ENCODE results near the gene P3H2. TPM values are rescaled to one million over a fixed set of nuclear protein-coding genes. Genes with fewer than 3 reads are reported as not detected.

The P3H2 gene
- total RNA-seq, 1 experiment from 2014 or later: 0.76 TPM

DNA sequence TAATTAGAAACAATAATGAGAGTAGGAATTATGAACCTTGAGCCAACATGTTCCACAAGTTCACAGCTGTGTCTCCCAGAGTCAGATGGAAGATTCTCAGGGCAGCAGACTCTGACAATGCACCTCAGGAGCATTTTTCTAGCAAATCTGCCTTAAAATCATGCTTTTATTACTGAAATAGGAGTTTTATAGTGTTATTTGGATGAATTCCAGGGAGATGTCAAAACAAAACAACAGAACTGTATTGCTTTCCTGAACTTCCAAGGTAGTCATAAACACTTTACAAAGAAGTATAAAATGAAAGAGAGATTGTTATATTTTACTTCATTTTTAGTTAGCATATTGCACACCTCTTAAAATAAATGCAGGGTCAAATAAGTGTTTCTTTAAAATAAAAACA, 77.0 kb downstream of the P3H2 start:
- intact Hi-C loops (cut with micrococcal nuclease): no loop called here
- H3K27me3 ChIP-seq (ENCODE audit: insufficient read depth, low read length): no peaks in the 10 kb centered on the region
- no peak for TF ChIP-seq REST (IDR thresholded peaks at IDR 0.05; ENCODE audit: low read depth)
- no peak for TF ChIP-seq ZNF274 (IDR thresholded peaks at IDR 0.05; ENCODE audit: low read depth, low read length)
- TF ChIP-seq EGR1 (IDR thresholded peaks at IDR 0.05; ENCODE audit: low read depth): no peak
- TF ChIP-seq ZFX (IDR thresholded peaks at IDR 0.05): no peak
- TF ChIP-seq SP1 (IDR thresholded peaks at IDR 0.05; ENCODE audit: low read depth): no peak
- ChIA-PET POLR2A (no interaction called here), CTCF (no interaction called here), RAD21 (ENCODE audit: low non-redundant PET in 1 of 2, low total read pairs in 2 of 2, uncharacterized antibody in 2 of 2, unreplicated experiment in 2 of 2) (no interaction called here)
- ATAC-seq: no peak
- no peaks in the 10 kb centered on the region for H3K79me2 ChIP-seq (ENCODE audit: insufficient read depth, low read length)
- BruUV-seq (replicated peaks): no TSS peak
- H3K27ac ChIP-seq (ENCODE audit: low read depth, low read length): no peak overlapping the region
- H3K4me3 ChIP-seq (replicated peaks in 1 of 2; ENCODE audit: low read depth in 1 of 2, low read length in 2 of 2): no peak overlapping the region
- no peak overlapping the region for H3K9ac ChIP-seq (ENCODE audit: low read length)
- no peaks in the 10 kb centered on the region for H3K4me1 ChIP-seq (ENCODE audit: control insufficient read depth in 1 of 2, insufficient read depth in 2 of 2, low read length in 2 of 2)
- H4K20me1 ChIP-seq (ENCODE audit: insufficient read depth): no peaks in the 10 kb centered on the region
- no peak overlapping the region for H2AFZ ChIP-seq (ENCODE audit: low read depth, low read length, poor library complexity, severe bottlenecking)
- H3K36me3 ChIP-seq (ENCODE audit: control insufficient read depth in 1 of 2, insufficient read depth in 2 of 2, low read length in 2 of 2): no peaks in the 10 kb centered on the region
- no peaks in the 10 kb centered on the region for H3K9me3 ChIP-seq (ENCODE audit: control insufficient read depth in 1 of 2, insufficient read depth in 1 of 2, low read depth in 1 of 2, low read length in 2 of 2)
- H3K9me2 ChIP-seq (ENCODE audit: insufficient read depth): no peaks in the 10 kb centered on the region
- DNase-seq (ENCODE audit: low read depth, low spot score): no peak
- H3K4me2 ChIP-seq (ENCODE audit: low read length): no peak overlapping the region

DNA sequence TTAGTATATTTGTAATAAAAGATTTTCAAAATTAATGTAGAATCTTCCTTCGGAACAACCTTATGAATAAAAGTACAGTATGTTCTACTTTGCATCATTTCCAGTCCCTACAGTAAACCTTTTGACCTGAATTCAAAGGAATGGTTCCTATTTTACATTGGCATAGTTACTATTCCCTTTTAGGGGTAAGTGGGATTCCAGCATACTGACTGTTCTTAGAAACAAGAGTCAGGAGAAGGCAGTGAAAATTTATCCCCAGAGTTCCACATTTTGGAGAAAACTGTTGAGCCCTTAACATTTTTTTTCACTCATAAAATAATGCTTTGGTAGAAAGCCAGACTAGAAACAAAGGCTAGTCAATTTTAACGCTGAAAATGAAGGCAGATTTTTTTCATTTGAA, 78.1 kb downstream of the P3H2 start:
- POLR2A ChIA-PET: no interaction called here
- ATAC-seq: no peak
- BruUV-seq (replicated peaks): no TSS peak
- Histone ChIP-seq H3K79me2 (ENCODE audit: insufficient read depth, low read length) (no peaks in the 10 kb centered on the region), H3K9me3 (ENCODE audit: control insufficient read depth in 1 of 2, insufficient read depth in 1 of 2, low read depth in 1 of 2, low read length in 2 of 2) (no peaks in the 10 kb centered on the region), H3K4me1 (ENCODE audit: control insufficient read depth in 1 of 2, insufficient read depth in 2 of 2, low read length in 2 of 2) (peaks cover 0 to 10% of the 10 kb centered on the region in 2 experiments; a peak in 2 of 4 replicates), H3K36me3 (ENCODE audit: control insufficient read depth in 1 of 2, insufficient read depth in 2 of 2, low read length in 2 of 2) (no peaks in the 10 kb centered on the region), H4K20me1 (ENCODE audit: insufficient read depth) (no peaks in the 10 kb centered on the region), H3K27ac (ENCODE audit: low read depth, low read length) (no peak overlapping the region), H2AFZ (ENCODE audit: low read depth, low read length, poor library complexity, severe bottlenecking) (no peak overlapping the region), H3K27me3 (ENCODE audit: insufficient read depth, low read length) (no peaks in the 10 kb centered on the region), H3K4me2 (ENCODE audit: low read length) (no peak overlapping the region), H3K9me2 (ENCODE audit: insufficient read depth) (no peaks in the 10 kb centered on the region), H3K4me3 (replicated peaks in 1 of 2; ENCODE audit: low read depth in 1 of 2, low read length in 2 of 2) (no peak overlapping the region), H3K9ac (ENCODE audit: low read length) (no peak overlapping the region)
- CTCF ChIA-PET: no interaction called here
- no peak for TF ChIP-seq ELF1 (IDR thresholded peaks at IDR 0.05; ENCODE audit: borderline replicate concordance, low read depth)
- no peak for TF ChIP-seq CBX3 (IDR thresholded peaks at IDR 0.05; ENCODE audit: low read depth)
- no peak for TF ChIP-seq SIN3A (IDR thresholded peaks at IDR 0.05; ENCODE audit: low read depth)
- TF ChIP-seq, protein P1, sequence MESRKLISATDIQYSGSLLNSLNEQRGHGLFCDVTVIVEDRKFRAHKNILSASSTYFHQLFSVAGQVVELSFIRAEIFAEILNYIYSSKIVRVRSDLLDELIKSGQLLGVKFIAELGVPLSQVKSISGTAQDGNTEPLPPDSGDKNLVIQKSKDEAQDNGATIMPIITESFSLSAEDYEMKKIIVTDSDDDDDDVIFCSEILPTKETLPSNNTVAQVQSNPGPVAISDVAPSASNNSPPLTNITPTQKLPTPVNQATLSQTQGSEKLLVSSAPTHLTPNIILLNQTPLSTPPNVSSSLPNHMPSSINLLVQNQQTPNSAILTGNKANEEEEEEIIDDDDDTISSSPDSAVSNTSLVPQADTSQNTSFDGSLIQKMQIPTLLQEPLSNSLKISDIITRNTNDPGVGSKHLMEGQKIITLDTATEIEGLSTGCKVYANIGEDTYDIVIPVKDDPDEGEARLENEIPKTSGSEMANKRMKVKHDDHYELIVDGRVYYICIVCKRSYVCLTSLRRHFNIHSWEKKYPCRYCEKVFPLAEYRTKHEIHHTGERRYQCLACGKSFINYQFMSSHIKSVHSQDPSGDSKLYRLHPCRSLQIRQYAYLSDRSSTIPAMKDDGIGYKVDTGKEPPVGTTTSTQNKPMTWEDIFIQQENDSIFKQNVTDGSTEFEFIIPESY (IDR thresholded peaks at IDR 0.05; ENCODE audit: extremely low read depth, insufficient replicate concordance, low read length): no peak
- TF ChIP-seq RAD21 (IDR thresholded peaks at IDR 0.05; ENCODE audit: low read depth): no peak
- TF ChIP-seq YY1 (IDR thresholded peaks at IDR 0.05; ENCODE audit: extremely low read depth, insufficient replicate concordance, low read depth, low read length): no peak
- no peak for TF ChIP-seq ZNF274 (IDR thresholded peaks at IDR 0.05; ENCODE audit: low read depth, low read length)
- TF ChIP-seq MAX (IDR thresholded peaks at IDR 0.05): no peak
- no peak for TF ChIP-seq SRF (IDR thresholded peaks at IDR 0.05; ENCODE audit: low read depth)
- RAD21 ChIA-PET (ENCODE audit: low non-redundant PET in 1 of 2, low total read pairs in 2 of 2, uncharacterized antibody in 2 of 2, unreplicated experiment in 2 of 2): no interaction called here
- intact Hi-C loops (cut with micrococcal nuclease): no loop called here
- DNase-seq (ENCODE audit: low read depth, low spot score): no peak

All from HCT116 (cell line).